ENCODE results near the gene GPR157. TPM values are rescaled to one million over a fixed set of nuclear protein-coding genes. Genes with fewer than 3 reads are reported as not detected.

The GPR157 gene
- total RNA-seq, 1 donor from 2014 or later: 7.1 TPM

DNA sequence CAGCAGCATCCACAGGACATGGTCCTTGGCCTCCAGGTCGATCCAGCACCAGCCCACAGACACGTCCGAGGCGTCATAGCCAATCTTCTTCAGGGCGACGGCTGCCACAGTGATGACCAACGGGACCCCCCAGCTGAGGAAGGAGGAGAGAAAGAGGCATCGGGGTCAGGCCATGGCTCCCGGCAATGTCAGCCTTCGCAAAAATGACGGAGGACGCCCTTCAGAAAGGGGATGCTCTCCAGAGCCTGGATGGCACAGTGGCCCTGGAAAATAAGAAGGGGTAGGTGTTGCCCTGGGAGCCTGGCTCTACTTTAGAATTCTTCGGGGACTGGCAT is 17.6 kb downstream of the GPR157 start:
- peaks cover 3 to 4% of the 10 kb centered on the region in 2 donors for H3K36me3 ChIP-seq
- intact Hi-C loops (cut with DNase I): loop anchor here (1.0 to 10.0 kb wide), 3 partner anchors 71 to 383 kb away; no protein-coding TSS in a partner anchor
- no peak overlapping the region for H3K4me3 ChIP-seq
- TF ChIP-seq, protein P1, sequence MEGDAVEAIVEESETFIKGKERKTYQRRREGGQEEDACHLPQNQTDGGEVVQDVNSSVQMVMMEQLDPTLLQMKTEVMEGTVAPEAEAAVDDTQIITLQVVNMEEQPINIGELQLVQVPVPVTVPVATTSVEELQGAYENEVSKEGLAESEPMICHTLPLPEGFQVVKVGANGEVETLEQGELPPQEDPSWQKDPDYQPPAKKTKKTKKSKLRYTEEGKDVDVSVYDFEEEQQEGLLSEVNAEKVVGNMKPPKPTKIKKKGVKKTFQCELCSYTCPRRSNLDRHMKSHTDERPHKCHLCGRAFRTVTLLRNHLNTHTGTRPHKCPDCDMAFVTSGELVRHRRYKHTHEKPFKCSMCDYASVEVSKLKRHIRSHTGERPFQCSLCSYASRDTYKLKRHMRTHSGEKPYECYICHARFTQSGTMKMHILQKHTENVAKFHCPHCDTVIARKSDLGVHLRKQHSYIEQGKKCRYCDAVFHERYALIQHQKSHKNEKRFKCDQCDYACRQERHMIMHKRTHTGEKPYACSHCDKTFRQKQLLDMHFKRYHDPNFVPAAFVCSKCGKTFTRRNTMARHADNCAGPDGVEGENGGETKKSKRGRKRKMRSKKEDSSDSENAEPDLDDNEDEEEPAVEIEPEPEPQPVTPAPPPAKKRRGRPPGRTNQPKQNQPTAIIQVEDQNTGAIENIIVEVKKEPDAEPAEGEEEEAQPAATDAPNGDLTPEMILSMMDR (IDR thresholded peaks at IDR 0.05): no peak
- H3K27me3 ChIP-seq: no peaks in the 10 kb centered on the region
- no peak for DNase-seq (ENCODE audit: low spot score in 2 of 2)
- no peak overlapping the region for H3K27ac ChIP-seq
- no peaks in the 10 kb centered on the region for H3K9me3 ChIP-seq
- H3K4me1 ChIP-seq: peaks cover 0 to 6% of the 10 kb centered on the region in 2 donors

DNA sequence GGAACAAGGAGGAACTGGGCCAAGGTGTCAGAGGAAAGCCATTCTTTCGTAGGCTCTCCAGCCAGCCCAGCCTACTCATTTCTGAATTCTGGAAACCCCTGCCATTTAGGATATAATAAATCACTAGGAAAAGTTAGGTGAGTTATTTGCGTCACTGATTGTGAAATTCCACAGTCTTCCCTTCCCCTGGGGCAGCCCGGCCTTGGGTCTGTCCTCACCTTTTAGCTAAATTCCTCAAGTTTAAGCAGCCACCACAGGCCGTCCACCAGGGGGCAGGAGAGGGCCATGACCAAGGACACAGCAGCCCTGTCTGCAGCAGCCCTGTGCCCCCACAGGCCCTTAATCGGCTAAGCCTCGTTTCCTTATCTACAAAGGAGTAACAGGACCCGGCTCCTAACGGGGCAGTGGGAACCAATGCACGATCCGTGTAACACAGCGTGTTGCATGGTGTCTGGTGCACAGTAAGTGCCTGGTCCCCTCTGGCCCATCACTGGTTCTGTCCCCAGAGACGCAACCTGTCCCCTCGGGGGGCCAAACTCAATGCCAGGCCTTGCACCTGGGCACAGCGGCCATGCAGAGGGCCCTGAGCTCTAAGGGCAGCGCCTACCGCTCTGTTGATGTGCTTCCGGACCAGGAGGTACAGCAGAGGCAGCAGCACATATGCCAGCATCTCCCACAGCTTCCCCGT is 18.1 kb downstream of the GPR157 start:
- H3K9me3 ChIP-seq: no peaks in the 10 kb centered on the region
- H3K27ac ChIP-seq: no peak overlapping the region
- peaks cover 3 to 4% of the 10 kb centered on the region in 2 donors for H3K36me3 ChIP-seq
- intact Hi-C loops (cut with DNase I): loop anchor here (1.0 to 10.0 kb wide), 4 partner anchors 71 to 384 kb away; no protein-coding TSS in a partner anchor
- peak; percentile 47 to 94 for DNase-seq (ENCODE audit: low spot score in 2 of 2)
- TF ChIP-seq, protein P1 (IDR thresholded peaks at IDR 0.05): peak; percentile 86 to 93 (median 93)
- H3K4me3 ChIP-seq: no peak overlapping the region
- H3K27me3 ChIP-seq: no peaks in the 10 kb centered on the region
- H3K4me1 ChIP-seq: peaks cover 0 to 6% of the 10 kb centered on the region in 2 donors

DNA sequence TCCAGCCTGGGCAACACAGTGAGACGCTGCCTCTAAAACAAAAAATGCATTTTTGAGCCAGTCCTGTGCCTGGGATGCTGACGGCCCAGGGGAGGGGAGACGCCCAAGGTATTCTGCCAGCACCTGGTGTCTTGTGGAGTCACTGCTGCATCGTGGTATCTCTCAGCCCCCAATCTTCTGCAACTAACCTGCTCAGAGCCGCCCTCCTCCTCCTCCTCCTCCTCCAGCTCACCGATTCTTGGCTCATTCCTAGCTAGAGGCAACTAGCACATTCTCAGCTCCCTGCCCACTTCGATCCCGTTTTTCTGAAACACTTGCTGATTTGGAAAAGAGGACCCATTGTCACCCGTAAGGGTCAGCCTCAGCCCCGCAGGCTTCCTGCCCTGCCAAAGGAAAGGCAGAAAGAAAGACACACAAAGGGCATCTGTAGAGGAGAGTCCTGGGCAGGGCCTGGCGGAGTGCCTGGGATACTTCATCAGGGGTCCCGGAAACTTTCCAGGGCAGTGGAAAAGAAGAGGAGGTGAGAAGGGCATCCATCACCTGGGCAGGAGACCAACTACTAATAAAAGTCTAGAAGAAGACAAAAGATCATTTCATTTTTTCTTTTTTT is 20.7 kb downstream of the GPR157 start:
- peaks cover 0 to 6% of the 10 kb centered on the region in 2 donors for H3K4me1 ChIP-seq
- H3K27me3 ChIP-seq: no peaks in the 10 kb centered on the region
- no peak for DNase-seq (ENCODE audit: low spot score in 2 of 2)
- no peaks in the 10 kb centered on the region for H3K9me3 ChIP-seq
- intact Hi-C loops (cut with DNase I): no loop called here
- TF ChIP-seq, protein P1 (IDR thresholded peaks at IDR 0.05): no peak
- H3K36me3 ChIP-seq: peaks cover 13 to 18% of the 10 kb centered on the region in 2 donors
- H3K27ac ChIP-seq: no peak overlapping the region
- no peak overlapping the region for H3K4me3 ChIP-seq

DNA sequence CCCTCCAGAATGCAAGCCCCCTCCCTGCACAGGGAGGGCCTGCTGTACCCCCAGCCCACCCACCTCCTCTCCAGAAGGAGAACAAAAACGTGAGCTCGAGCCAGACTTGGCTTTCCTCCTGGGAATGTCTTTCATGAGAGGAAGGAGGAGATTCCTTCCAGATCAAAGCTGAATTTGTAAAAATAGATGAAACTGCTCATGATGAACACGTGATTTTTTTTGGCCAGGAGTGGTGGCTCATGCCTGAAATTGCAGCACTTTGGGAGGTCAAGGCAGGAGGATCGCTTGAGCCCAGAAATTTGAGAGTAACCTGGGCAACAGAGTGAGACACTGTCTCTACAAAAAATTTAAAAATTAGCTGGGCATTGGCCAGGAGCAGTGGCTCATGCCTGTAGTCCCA is 21.8 kb downstream of the GPR157 start:
- no peak overlapping the region for H3K27ac ChIP-seq
- DNase-seq (ENCODE audit: low spot score in 2 of 2): no peak
- H3K27me3 ChIP-seq: no peaks in the 10 kb centered on the region
- H3K4me3 ChIP-seq: no peak overlapping the region
- intact Hi-C loops (cut with DNase I): no loop called here
- H3K36me3 ChIP-seq: peaks cover 13 to 25% of the 10 kb centered on the region in 2 donors
- TF ChIP-seq, protein P1 (IDR thresholded peaks at IDR 0.05): no peak
- H3K4me1 ChIP-seq: peaks cover 0 to 6% of the 10 kb centered on the region in 2 donors
- no peaks in the 10 kb centered on the region for H3K9me3 ChIP-seq

DNA sequence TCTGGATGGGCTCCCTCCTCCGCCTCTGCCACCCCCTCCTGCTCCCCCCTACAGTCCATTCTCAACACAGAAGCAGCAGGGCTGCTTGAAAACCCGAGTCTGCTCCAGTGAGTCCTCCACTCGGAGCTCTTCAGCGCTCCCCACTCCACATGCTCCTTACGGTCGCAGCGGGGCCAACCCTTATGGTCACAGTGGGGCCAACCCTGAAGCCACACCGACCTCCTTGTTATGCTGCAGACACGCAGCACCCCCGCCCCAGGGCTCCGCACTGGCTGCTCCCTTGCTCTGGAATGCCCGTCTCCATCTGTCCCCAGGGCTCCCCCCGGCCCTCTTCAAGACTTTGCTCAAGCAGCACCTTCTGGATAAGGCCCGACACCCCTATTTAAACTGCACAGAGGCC is 22.6 kb downstream of the GPR157 start:
- intact Hi-C loops (cut with DNase I): no loop called here
- H3K4me3 ChIP-seq: no peak overlapping the region
- no peaks in the 10 kb centered on the region for H3K27me3 ChIP-seq
- no peaks in the 10 kb centered on the region for H3K9me3 ChIP-seq
- DNase-seq (ENCODE audit: low spot score in 2 of 2): no peak
- H3K4me1 ChIP-seq: peaks cover 0 to 6% of the 10 kb centered on the region in 2 donors
- H3K27ac ChIP-seq: no peak overlapping the region
- H3K36me3 ChIP-seq: peaks cover 13 to 25% of the 10 kb centered on the region in 2 donors
- TF ChIP-seq, protein P1 (IDR thresholded peaks at IDR 0.05): no peak

All from ascending aorta (tissue), 2 donors.